IMR-90 (cell line): ENCODE measurements around the gene CLIC4. TPM values are rescaled to one million over a fixed set of nuclear protein-coding genes. Genes with fewer than 3 reads are reported as not detected.

Source experiments
- ATAC-seq: fragments of 200-7000 bp; cut with Tn5 transposase; 2 replicates; pipeline ENCODE4 v1.9.1; 2020; ENCODE audit warnings: low read depth, mild to moderate bottlenecking, moderate library complexity
- BruUV-seq: library from RNA; stranded (reverse); fragments of 400-500 nt; replicated peaks from 2 replicates; lab custom pipeline; 2021; lab: Mats Ljungman, UMichigan
- CTCF ChIA-PET: fragments of 300-600 bp; formaldehyde crosslinking; extraction: SDS; loops from one replicate; lab custom pipeline; 2021; ENCODE audit warnings: antibody characterized with exemption; lab: Yijun Ruan, JAX
- POLR2A ChIA-PET: fragments of 300-600 bp; sonication (Branson Sonifier 250); formaldehyde crosslinking; loops from one replicate; lab custom pipeline; 2022; ENCODE audit warnings: antibody characterized with exemption; ENCODE audit not compliant: unreplicated experiment; lab: Charles Lee
- DNase-seq: peaks from one replicate; pipeline ENCODE4 v3.0.0; 2013
- H2AFZ ChIP-seq: replicated peaks from 2 replicates; pipeline ENCODE3; 2013; ENCODE audit warnings: low read length, mild to moderate bottlenecking; ENCODE audit not compliant: poor library complexity
- H2AK5ac ChIP-seq: 2 replicates; pipeline ENCODE4 v1.6.1; 2013; ENCODE audit warnings: low read depth, low read length, inconsistent platforms
- H2AK9ac ChIP-seq: replicated peaks from 2 replicates; pipeline ENCODE3; 2013; ENCODE audit warnings: mild to moderate bottlenecking, low read depth, low read length, moderate library complexity; ENCODE audit not compliant: poor library complexity
- H2BK120ac ChIP-seq: 2 replicates; pipeline ENCODE4 v1.6.1; 2013; ENCODE audit warnings: low read depth, low read length, inconsistent platforms
- H2BK15ac ChIP-seq: 3 replicates; pipeline ENCODE4 v1.6.1; 2013; ENCODE audit warnings: low read depth, low read length, inconsistent platforms
- H2BK20ac ChIP-seq: 2 replicates; pipeline ENCODE4 v1.6.1; 2013; ENCODE audit warnings: low read depth, mild to moderate bottlenecking, inconsistent platforms, low read length, moderate library complexity
- H2BK5ac ChIP-seq: 2 replicates; pipeline ENCODE4 v1.6.1; 2013; ENCODE audit warnings: mild to moderate bottlenecking, low read depth, low read length, inconsistent platforms; ENCODE audit not compliant: poor library complexity, severe bottlenecking
- H3K14ac ChIP-seq: replicated peaks from 2 replicates; pipeline ENCODE4 v1.6.1; 2013; ENCODE audit warnings: low read depth, low read length, inconsistent platforms
- H3K18ac ChIP-seq: 2 replicates; pipeline ENCODE4 v1.6.1; 2013; ENCODE audit warnings: low read depth, low read length, control low read depth
- H3K23ac ChIP-seq: 2 replicates; pipeline ENCODE4 v1.6.1; 2013; ENCODE audit warnings: low read depth, low read length, inconsistent platforms
- H3K27ac ChIP-seq: 2 replicates; pipeline ENCODE4 v1.5.1; 2013; ENCODE audit warnings: mild to moderate bottlenecking, control low read depth, low read length; ENCODE audit not compliant: insufficient read depth
- H3K27me3 ChIP-seq: 2 replicates; pipeline ENCODE4 v1.6.1; 2013; ENCODE audit warnings: low read length; ENCODE audit not compliant: control insufficient read depth, insufficient read depth
- H3K36me3 ChIP-seq: 2 replicates; pipeline ENCODE4 v1.6.1; 2013; ENCODE audit warnings: low read length, mixed read lengths; ENCODE audit not compliant: control insufficient read depth, insufficient read depth
- H3K4ac ChIP-seq: 2 replicates; pipeline ENCODE4 v1.6.1; 2013; ENCODE audit warnings: low read depth, low read length, inconsistent platforms
- H3K4me1 ChIP-seq: 2 replicates; pipeline ENCODE4 v1.6.1; 2013; ENCODE audit warnings: low read length, mixed read lengths; ENCODE audit not compliant: control insufficient read depth, insufficient read depth
- H3K4me2 ChIP-seq: 2 replicates; pipeline ENCODE4 v1.6.1; 2013; ENCODE audit warnings: low read depth, mild to moderate bottlenecking, control low read depth, low read length, moderate library complexity
- H3K4me3 ChIP-seq: 2 replicates; pipeline ENCODE4 v1.5.1; 2013; ENCODE audit warnings: low read depth, mild to moderate bottlenecking, control low read depth, low read length, moderate library complexity; ENCODE audit not compliant: insufficient read depth
- H3K56ac ChIP-seq: 2 replicates; pipeline ENCODE4 v1.6.1; 2013; ENCODE audit warnings: low read length, inconsistent platforms; ENCODE audit not compliant: insufficient read depth; ENCODE audit errors: extremely low read depth
- H3K79me1 ChIP-seq, 2 experiments: 2 replicates each; pipeline ENCODE4 v1.6.1; 2013; ENCODE audit warnings: low read length in 2 of 2, inconsistent platforms in 1 of 2, low read depth in 1 of 2
- H3K9ac ChIP-seq: 2 replicates; pipeline ENCODE4 v1.6.1; 2013; ENCODE audit warnings: low read depth, low read length, control low read depth
- H3K9me1 ChIP-seq: 2 replicates; pipeline ENCODE4 v1.6.1; 2013; ENCODE audit warnings: low read length, inconsistent platforms; ENCODE audit not compliant: insufficient read depth
- H3K9me3 ChIP-seq: 2 replicates; pipeline ENCODE4 v1.6.1; 2013; ENCODE audit warnings: low read length; ENCODE audit not compliant: control insufficient read depth, insufficient read depth
- H4K20me1 ChIP-seq: 2 replicates; pipeline ENCODE4 v1.6.1; 2013; ENCODE audit warnings: low read length, inconsistent platforms; ENCODE audit not compliant: insufficient read depth
- H4K5ac ChIP-seq: 2 replicates; pipeline ENCODE4 v1.6.1; 2013; ENCODE audit warnings: mild to moderate bottlenecking, low read depth, low read length, control low read depth
- H4K8ac ChIP-seq, 2 experiments: 2 replicates each; pipeline ENCODE4 v1.6.1; 2013; ENCODE audit warnings: low read depth in 2 of 2, low read length in 2 of 2, control low read depth in 1 of 2, inconsistent platforms in 1 of 2
- H4K91ac ChIP-seq: 2 replicates; pipeline ENCODE4 v1.6.1; 2013; ENCODE audit warnings: low read depth, low read length, inconsistent platforms; ENCODE audit not compliant: insufficient read depth
- BHLHE40 ChIP-seq: fragments of 150-350 bp; IDR thresholded peaks from 2 replicates; pipeline ENCODE4 v1.6.1; 2016; ENCODE audit warnings: mild to moderate bottlenecking, low read depth, low read length
- CEBPB ChIP-seq: IDR thresholded peaks from 2 replicates; pipeline ENCODE4 v1.6.1; 2012; ENCODE audit warnings: low read depth, low read length, improper control_type of control experiment
- CHD1 ChIP-seq: IDR thresholded peaks from 2 replicates; pipeline ENCODE4 v1.6.1; 2012; ENCODE audit warnings: low read depth, low read length, improper control_type of control experiment
- FOS ChIP-seq: fragments of 150-350 bp; IDR thresholded peaks from 2 replicates; pipeline ENCODE4 v1.6.1; 2016; ENCODE audit warnings: low read depth, low read length
- MAZ ChIP-seq: IDR thresholded peaks from 2 replicates; pipeline ENCODE4 v1.6.1; 2012; ENCODE audit warnings: low read depth, mild to moderate bottlenecking, low read length, improper control_type of control experiment, moderate library complexity, borderline replicate concordance
- MXI1 ChIP-seq: IDR thresholded peaks from 2 replicates; pipeline ENCODE4 v1.6.1; 2012; ENCODE audit warnings: low read depth, mild to moderate bottlenecking, low read length, moderate library complexity, borderline replicate concordance
- NFE2L2 ChIP-seq: fragments of 150-350 bp; IDR thresholded peaks from 2 replicates; pipeline ENCODE4 v1.6.1; 2016; ENCODE audit warnings: low read depth, mild to moderate bottlenecking, low read length
- POLR2A ChIP-seq: IDR thresholded peaks from 2 replicates; pipeline ENCODE4 v1.6.1; 2012; ENCODE audit warnings: mild to moderate bottlenecking, low read depth, low read length
- RAD21 ChIP-seq: IDR thresholded peaks from 2 replicates; pipeline ENCODE4 v1.6.1; 2012; ENCODE audit warnings: low read length, improper control_type of control experiment
- RCOR1 ChIP-seq: IDR thresholded peaks from 2 replicates; pipeline ENCODE4 v1.6.1; 2012; ENCODE audit warnings: mild to moderate bottlenecking, low read length, improper control_type of control experiment; ENCODE audit not compliant: insufficient replicate concordance
- RFX5 ChIP-seq: IDR thresholded peaks from 2 replicates; pipeline ENCODE4 v1.8.0; 2012; ENCODE audit warnings: low read depth, mild to moderate bottlenecking, low read length, moderate library complexity
- SMC3 ChIP-seq: fragments of 150-350 bp; IDR thresholded peaks from 2 replicates; pipeline ENCODE4 v1.6.1; 2016; ENCODE audit warnings: low read depth, mild to moderate bottlenecking, antibody characterized with exemption, low read length, moderate library complexity
- WGBS, 2 experiments: methylation state at CpG; one replicate each; pipeline versions ENCODE4 v1.1.5 to v1.1.7; 2013; ENCODE audit warnings: missing lambda C conversion rate in 2 of 2; ENCODE audit not compliant: insufficient read length in 1 of 2; ENCODE audit errors: extremely low coverage in 2 of 2; 5-methylcytosine and 5-hydroxymethylcytosine counted together
- dilution Hi-C: fragments of 300-500 bp; cut with HindIII; formaldehyde crosslinking; loops from one replicate; pipeline ENCODE4 v1.14.3; 2018; ENCODE audit warnings: low sequenced_read_pairs; ENCODE audit not compliant: unreplicated experiment
- in situ Hi-C: fragments of 300-500 bp; cut with MboI; formaldehyde crosslinking; loops from 3 replicates; pipeline ENCODE4 v1.14.3; 2019; ENCODE audit warnings: low sequenced_read_pairs, inconsistent platforms, mixed read lengths
- intact Hi-C: fragments of 100-400 bp; cut with micrococcal nuclease; formaldehyde crosslinking; loops from 2 replicates; pipeline ENCODE4 v1.10.0; 2022
- polyA plus RNA-seq, 3 experiments: library from polyadenylated mRNA; depleted of rRNA; stranded (reverse); fragments of >200 nt; gene quantifications; 2 replicates each; pipeline ENCODE4 v1.2.3, GENCODE V29; 2012; ENCODE audit warnings: low replicate concordance in 1 of 3
- total RNA-seq: library from RNA; depleted of rRNA; stranded (reverse); fragments of >200 nt; gene quantifications from 2 replicates; pipeline ENCODE4 v1.2.3, GENCODE V29; 2012
- TF ChIP-seq, protein P1 (sequence below): conservative IDR thresholded peaks from 2 replicates; pipeline ENCODE4 v1.5.1; 2012; ENCODE audit warnings: mild to moderate bottlenecking, low read depth, low read length, improper control_type of control experiment
- TF ChIP-seq, protein P2 (sequence below): fragments of 150-350 bp; IDR thresholded peaks from 2 replicates; pipeline ENCODE4 v1.6.1; 2016; ENCODE audit warnings: low read depth, mild to moderate bottlenecking, low read length, moderate library complexity, borderline replicate concordance

CLIC4 gene
- total and polyA plus RNA-seq, 2 of the 4 experiments (the other 2 are of a cell fraction): 242 to 392 TPM

DNA sequence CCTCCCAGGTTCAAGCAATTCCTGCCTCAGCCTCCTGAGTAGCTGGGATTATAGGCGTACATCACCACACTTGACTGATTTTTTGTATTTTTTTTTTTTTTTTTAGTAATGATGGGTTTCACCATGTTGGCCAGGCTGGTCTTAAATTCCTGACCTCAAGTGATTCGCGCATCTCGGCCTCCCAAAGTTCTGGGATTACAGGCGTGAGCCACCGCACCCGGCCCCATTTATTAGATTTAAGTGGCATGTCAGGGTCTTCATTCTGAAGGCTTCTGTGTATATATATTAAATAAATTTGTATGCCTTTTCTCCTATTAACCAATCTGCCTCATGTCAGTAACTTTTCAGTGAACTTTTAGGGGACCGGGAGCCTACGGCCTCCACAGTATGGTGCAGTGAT, 6.0 kb upstream of the CLIC4 start:
- Histone ChIP-seq H3K9ac (no peak overlapping the region), H2BK20ac (0 out of 2 replicates have a peak overlapping the region, but pooled peaks have one; percentile 53), H2BK5ac (no peak overlapping the region), H2BK15ac (0 out of 3 replicates have a peak overlapping the region, but pooled peaks have one; percentile 24), H4K20me1 (no peaks in the 10 kb centered on the region), H3K4me2 (no peak overlapping the region), H3K9me1 (peaks cover 22% of the 10 kb centered on the region), H4K8ac (no peak overlapping the region), H2AFZ (no peak overlapping the region), H3K9me3 (no peaks in the 10 kb centered on the region), H3K4ac (no peak overlapping the region), H4K91ac (no peak overlapping the region), H3K27ac (no peak overlapping the region), H3K4me3 (no peak overlapping the region), H4K5ac (no peak overlapping the region), H3K36me3 (no peaks in the 10 kb centered on the region), H3K14ac (no peak overlapping the region), H3K27me3 (no peaks in the 10 kb centered on the region), H2BK120ac (peak overlapping the region; percentile 25; the same call in 1 of the 2 replicates), H3K4me1 (peaks cover 34% of the 10 kb centered on the region), H3K18ac (no peak overlapping the region), H3K23ac (no peak overlapping the region), H2AK9ac (no peak overlapping the region), H2AK5ac (peak overlapping the region; percentile 35; the same call in 1 of the 2 replicates), H3K56ac (no peak overlapping the region), H3K79me1 (peaks cover 0 to 31% of the 10 kb centered on the region in 2 experiments; a peak in 2 of 4 replicates)
- ATAC-seq (no peak), DNase-seq (no peak)
- TF ChIP-seq FOS: no peak
- TF ChIP-seq SMC3: no peak
- no peak for TF ChIP-seq MAZ
- no peak for TF ChIP-seq CEBPB
- TF ChIP-seq RFX5: no peak
- no peak for TF ChIP-seq RAD21
- no peak for TF ChIP-seq BHLHE40
- no peak for TF ChIP-seq MXI1
- TF ChIP-seq POLR2A: no peak
- TF ChIP-seq CHD1: no peak
- TF ChIP-seq, protein P1, sequence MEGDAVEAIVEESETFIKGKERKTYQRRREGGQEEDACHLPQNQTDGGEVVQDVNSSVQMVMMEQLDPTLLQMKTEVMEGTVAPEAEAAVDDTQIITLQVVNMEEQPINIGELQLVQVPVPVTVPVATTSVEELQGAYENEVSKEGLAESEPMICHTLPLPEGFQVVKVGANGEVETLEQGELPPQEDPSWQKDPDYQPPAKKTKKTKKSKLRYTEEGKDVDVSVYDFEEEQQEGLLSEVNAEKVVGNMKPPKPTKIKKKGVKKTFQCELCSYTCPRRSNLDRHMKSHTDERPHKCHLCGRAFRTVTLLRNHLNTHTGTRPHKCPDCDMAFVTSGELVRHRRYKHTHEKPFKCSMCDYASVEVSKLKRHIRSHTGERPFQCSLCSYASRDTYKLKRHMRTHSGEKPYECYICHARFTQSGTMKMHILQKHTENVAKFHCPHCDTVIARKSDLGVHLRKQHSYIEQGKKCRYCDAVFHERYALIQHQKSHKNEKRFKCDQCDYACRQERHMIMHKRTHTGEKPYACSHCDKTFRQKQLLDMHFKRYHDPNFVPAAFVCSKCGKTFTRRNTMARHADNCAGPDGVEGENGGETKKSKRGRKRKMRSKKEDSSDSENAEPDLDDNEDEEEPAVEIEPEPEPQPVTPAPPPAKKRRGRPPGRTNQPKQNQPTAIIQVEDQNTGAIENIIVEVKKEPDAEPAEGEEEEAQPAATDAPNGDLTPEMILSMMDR: no peak
- TF ChIP-seq RCOR1: no peak
- TF ChIP-seq, protein P2, sequence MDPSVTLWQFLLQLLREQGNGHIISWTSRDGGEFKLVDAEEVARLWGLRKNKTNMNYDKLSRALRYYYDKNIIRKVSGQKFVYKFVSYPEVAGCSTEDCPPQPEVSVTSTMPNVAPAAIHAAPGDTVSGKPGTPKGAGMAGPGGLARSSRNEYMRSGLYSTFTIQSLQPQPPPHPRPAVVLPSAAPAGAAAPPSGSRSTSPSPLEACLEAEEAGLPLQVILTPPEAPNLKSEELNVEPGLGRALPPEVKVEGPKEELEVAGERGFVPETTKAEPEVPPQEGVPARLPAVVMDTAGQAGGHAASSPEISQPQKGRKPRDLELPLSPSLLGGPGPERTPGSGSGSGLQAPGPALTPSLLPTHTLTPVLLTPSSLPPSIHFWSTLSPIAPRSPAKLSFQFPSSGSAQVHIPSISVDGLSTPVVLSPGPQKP: no peak
- no peak for TF ChIP-seq NFE2L2
- ChIA-PET POLR2A (no interaction called here), CTCF (no interaction called here)
- no TSS peak for BruUV-seq
- in situ Hi-C loops (loop anchor here (5.0 kb wide), 1 partner anchor 47 kb away; no protein-coding TSS in a partner anchor), dilution Hi-C loops (no loop called here), intact Hi-C loops (no loop called here)
- WGBS, 2 experiments: no CpG with 5 or more reads among the region's 9 CpGs
